A673 (cell line): ENCODE data around the gene IFFO2. TPM values are rescaled to one million over a fixed set of nuclear protein-coding genes. Genes with fewer than 3 reads are reported as not detected.

ENCODE experiments used
- BruUV-seq: library from RNA; stranded (reverse); fragments of 400-500 nt; replicated peaks from 2 replicates; lab custom pipeline; 2021; lab: Mats Ljungman, UMichigan
- CTCF ChIA-PET: fragments of 300-600 bp; sonication (Branson Sonifier 250); formaldehyde crosslinking; loops from one replicate; lab custom pipeline; 2022; ENCODE audit warnings: antibody characterized with exemption; lab: Charles Lee
- POLR2A ChIA-PET: fragments of 300-600 bp; sonication (Branson Sonifier 250); formaldehyde crosslinking; loops from one replicate; lab custom pipeline; 2022; ENCODE audit warnings: antibody characterized with exemption; ENCODE audit not compliant: low non-redundant PET; lab: Charles Lee
- DNase-seq: peaks from one replicate; pipeline ENCODE4 v3.0.0-alpha.2; 2015; ENCODE audit warnings: low spot score
- H3K27ac ChIP-seq: fragments of 200-600 bp; sonication (generic); 2 replicates; pipeline ENCODE4 v1.5.1; 2016; ENCODE audit warnings: mixed run types, low read depth, mild to moderate bottlenecking, mixed read lengths, antibody characterized with exemption, low read length; ENCODE audit not compliant: poor library complexity, severe bottlenecking
- H3K27me3 ChIP-seq: fragments of 200-600 bp; sonication (generic); replicated peaks from 2 replicates; pipeline ENCODE4 v1.6.1; 2017; ENCODE audit warnings: mixed run types, low read depth, mild to moderate bottlenecking, mixed read lengths, antibody characterized with exemption, low read length; ENCODE audit not compliant: insufficient read depth, poor library complexity
- H3K36me3 ChIP-seq: fragments of 200-600 bp; sonication (generic); 2 replicates; pipeline ENCODE4 v1.6.1; 2016; ENCODE audit warnings: mixed run types, mild to moderate bottlenecking, mixed read lengths, antibody characterized with exemption, low read length; ENCODE audit not compliant: insufficient read depth, poor library complexity, severe bottlenecking
- H3K4me1 ChIP-seq: fragments of 200-600 bp; sonication (generic); 2 replicates; pipeline ENCODE4 v1.6.1; 2017; ENCODE audit warnings: mixed run types, mild to moderate bottlenecking, mixed read lengths, antibody characterized with exemption, low read length; ENCODE audit not compliant: insufficient read depth, poor library complexity, severe bottlenecking
- H3K4me3 ChIP-seq: fragments of 200-600 bp; sonication (generic); 2 replicates; pipeline ENCODE4 v1.5.1; 2016; ENCODE audit warnings: low read depth, mixed run types, mild to moderate bottlenecking, mixed read lengths, low read length; ENCODE audit not compliant: poor library complexity, severe bottlenecking
- H3K9me3 ChIP-seq: fragments of 200-600 bp; sonication (generic); 2 replicates; pipeline ENCODE4 v1.6.1; 2016; ENCODE audit warnings: mixed run types, low read depth, mild to moderate bottlenecking, mixed read lengths, antibody characterized with exemption, low read length; ENCODE audit not compliant: poor library complexity, severe bottlenecking
- EZH2 ChIP-seq: fragments of 200-600 bp; sonication (generic); IDR thresholded peaks from 2 replicates; pipeline ENCODE4 v1.6.1; 2017; ENCODE audit warnings: borderline replicate concordance, low read depth, mild to moderate bottlenecking, mixed read lengths, antibody characterized with exemption, low read length; ENCODE audit not compliant: poor library complexity, severe bottlenecking
- intact Hi-C: fragments of 100-400 bp; cut with micrococcal nuclease; formaldehyde crosslinking; loops from one replicate; pipeline ENCODE4 v1.10.0; 2022; ENCODE audit not compliant: unreplicated experiment
- total RNA-seq: library from RNA; stranded (reverse); gene quantifications from 2 replicates; pipeline ENCODE4 v1.2.3, GENCODE V29; 2021
- TF ChIP-seq, protein P1 (sequence below): fragments of 300-800, 200-600 bp; sonication (generic); conservative IDR thresholded peaks from 2 replicates; pipeline ENCODE4 v1.5.1; 2017; ENCODE audit warnings: low read depth, mild to moderate bottlenecking, antibody characterized with exemption, low read length, moderate library complexity, mixed read lengths

IFFO2 gene
- total RNA-seq, 1 experiment from 2014 or later: 13.3 TPM

DNA sequence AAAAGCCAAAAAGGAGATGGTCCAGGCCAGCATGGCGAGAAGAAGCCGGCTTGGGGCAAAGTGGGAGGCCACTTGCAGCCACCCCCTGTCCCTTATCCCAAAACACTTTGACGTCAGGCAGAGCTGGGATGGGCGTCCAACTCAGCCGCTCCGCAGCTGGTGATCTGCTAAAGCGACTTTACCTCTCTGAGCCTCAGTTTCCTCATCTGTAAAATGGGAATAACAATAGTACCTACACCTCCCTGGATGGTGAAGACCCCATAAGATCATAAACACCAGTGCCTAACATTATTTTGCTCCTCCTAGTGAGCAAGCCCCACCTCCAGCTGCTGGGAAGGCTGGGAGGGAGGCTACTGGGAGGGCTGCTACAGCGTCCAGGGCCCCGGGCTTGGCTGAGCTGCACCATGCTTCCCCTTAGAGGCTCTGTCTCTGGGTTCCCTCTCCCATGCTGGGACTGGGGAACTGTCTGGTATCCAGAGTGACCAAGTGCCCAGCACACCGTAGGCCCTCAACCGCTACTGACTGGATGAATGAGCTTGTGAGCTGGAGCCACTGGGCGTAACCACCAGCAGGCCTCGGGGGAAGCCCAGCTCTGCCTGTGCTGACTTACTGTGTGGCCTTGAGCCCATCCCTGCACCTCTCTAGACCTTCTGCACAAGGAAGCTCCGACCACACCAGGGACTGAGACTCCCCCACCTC is 18.3 kb downstream of the IFFO2 start:
- H3K36me3 ChIP-seq: no peaks in the 10 kb centered on the region
- no peaks in the 10 kb centered on the region for H3K9me3 ChIP-seq
- peak overlapping the region; percentile 47 for H3K27ac ChIP-seq
- POLR2A ChIA-PET: no interaction called here
- CTCF ChIA-PET: no interaction called here
- TF ChIP-seq, protein P1, sequence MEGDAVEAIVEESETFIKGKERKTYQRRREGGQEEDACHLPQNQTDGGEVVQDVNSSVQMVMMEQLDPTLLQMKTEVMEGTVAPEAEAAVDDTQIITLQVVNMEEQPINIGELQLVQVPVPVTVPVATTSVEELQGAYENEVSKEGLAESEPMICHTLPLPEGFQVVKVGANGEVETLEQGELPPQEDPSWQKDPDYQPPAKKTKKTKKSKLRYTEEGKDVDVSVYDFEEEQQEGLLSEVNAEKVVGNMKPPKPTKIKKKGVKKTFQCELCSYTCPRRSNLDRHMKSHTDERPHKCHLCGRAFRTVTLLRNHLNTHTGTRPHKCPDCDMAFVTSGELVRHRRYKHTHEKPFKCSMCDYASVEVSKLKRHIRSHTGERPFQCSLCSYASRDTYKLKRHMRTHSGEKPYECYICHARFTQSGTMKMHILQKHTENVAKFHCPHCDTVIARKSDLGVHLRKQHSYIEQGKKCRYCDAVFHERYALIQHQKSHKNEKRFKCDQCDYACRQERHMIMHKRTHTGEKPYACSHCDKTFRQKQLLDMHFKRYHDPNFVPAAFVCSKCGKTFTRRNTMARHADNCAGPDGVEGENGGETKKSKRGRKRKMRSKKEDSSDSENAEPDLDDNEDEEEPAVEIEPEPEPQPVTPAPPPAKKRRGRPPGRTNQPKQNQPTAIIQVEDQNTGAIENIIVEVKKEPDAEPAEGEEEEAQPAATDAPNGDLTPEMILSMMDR: no peak
- BruUV-seq: no TSS peak
- no peaks in the 10 kb centered on the region for H3K27me3 ChIP-seq
- H3K4me1 ChIP-seq: peaks cover 24% of the 10 kb centered on the region
- intact Hi-C loops: no loop called here
- no peak for DNase-seq
- H3K4me3 ChIP-seq: no peak overlapping the region

DNA sequence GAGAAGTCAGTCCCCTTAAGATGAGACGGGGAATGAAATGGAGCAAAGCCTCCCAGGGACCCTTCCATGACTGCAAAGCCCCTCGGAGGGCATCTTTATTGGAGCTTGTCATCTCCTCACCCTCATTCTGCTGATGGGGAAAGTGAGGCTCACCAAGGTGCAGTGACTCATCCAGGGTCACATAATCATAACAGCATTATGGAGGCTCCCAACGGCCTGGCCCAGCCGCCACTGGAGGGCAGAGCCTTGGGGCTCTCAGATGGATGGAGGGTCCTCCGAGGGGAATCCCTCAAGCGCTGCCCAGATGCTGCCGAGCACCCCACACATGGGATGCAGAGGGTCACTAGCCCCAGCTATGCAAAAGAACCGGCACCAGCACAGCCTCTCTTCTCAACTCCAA is 18.9 kb downstream of the IFFO2 start:
- TF ChIP-seq EZH2: no peak
- Histone ChIP-seq H3K36me3 (no peaks in the 10 kb centered on the region), H3K27ac (no peak overlapping the region), H3K9me3 (no peaks in the 10 kb centered on the region), H3K4me1 (peaks cover 24% of the 10 kb centered on the region), H3K4me3 (no peak overlapping the region), H3K27me3 (no peaks in the 10 kb centered on the region)
- intact Hi-C loops: no loop called here
- BruUV-seq: no TSS peak
- DNase-seq: no peak
- ChIA-PET CTCF (no interaction called here), POLR2A (no interaction called here)

DNA sequence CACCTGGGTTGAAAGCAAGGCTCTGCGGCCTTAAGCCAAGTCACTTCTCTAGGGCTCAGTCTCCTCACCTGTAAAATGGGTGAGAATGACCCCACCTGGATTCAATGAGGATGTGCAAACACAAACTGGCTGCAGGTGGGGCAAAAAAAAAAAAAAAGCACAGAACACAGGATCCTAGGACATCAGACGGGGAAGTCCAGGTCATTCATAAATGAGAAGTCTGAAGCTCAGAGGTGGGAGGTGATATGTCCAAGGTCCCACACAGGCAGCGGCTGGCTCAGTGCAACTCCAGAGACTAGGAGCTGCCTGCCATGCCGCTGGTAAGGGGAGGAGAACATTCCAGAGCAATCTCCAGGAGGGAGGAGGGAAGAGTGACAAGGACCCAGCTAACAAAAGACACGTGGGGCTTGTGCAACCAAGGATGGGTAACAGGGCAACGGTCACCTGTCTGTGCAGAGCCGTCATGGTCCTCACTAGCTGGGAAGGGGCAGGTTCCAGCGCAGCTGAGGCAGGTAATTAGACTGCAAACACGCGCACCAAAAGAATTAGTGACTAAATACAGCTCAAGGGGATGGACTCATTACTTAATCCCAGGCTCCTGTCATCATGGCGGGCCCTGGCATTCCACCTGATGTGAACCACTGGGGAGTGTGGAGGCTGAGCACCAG is 19.5 kb downstream of the IFFO2 start:
- no peaks in the 10 kb centered on the region for H3K27me3 ChIP-seq
- no peaks in the 10 kb centered on the region for H3K9me3 ChIP-seq
- ChIA-PET CTCF (no interaction called here), POLR2A (no interaction called here)
- TF ChIP-seq, protein P1: no peak
- TF ChIP-seq EZH2: no peak
- no peak overlapping the region for H3K4me3 ChIP-seq
- no peak overlapping the region for H3K27ac ChIP-seq
- no TSS peak for BruUV-seq
- no peaks in the 10 kb centered on the region for H3K36me3 ChIP-seq
- H3K4me1 ChIP-seq: peaks cover 21% of the 10 kb centered on the region
- DNase-seq: no peak
- intact Hi-C loops: no loop called here

DNA sequence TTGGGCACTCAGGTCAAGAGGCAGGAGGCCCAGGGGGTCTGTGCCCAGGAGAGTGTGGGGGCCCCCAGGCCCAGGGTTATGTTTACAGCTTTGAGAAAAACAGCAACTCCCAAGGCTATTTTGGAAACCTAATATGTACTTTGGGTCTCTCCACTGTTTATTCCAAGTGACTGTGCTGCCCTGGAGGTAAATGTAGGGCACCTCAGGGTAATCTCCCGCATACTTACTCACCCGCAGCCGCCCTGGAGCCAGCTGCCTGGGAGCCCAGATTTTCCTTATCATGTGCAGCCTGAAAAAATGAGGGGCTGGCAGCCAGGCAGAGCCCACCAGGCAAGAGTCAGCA is 20.0 kb downstream of the IFFO2 start:
- DNase-seq: no peak
- Histone ChIP-seq H3K9me3 (no peaks in the 10 kb centered on the region), H3K27me3 (no peaks in the 10 kb centered on the region), H3K4me1 (peaks cover 16% of the 10 kb centered on the region), H3K4me3 (no peak overlapping the region), H3K27ac (no peak overlapping the region), H3K36me3 (no peaks in the 10 kb centered on the region)
- no TSS peak for BruUV-seq
- intact Hi-C loops: no loop called here
- CTCF ChIA-PET: no interaction called here
- TF ChIP-seq EZH2: no peak
- TF ChIP-seq, protein P1: no peak
- POLR2A ChIA-PET: no interaction called here
